GM19397 (cell line): ENCODE data around the gene EIF2S3.
"Not testable (repeated sequence)": the region's sequence is repeated elsewhere in the genome, so short reads cannot be mapped to it uniquely, and the experiment has no call there.

ENCODE experiments used
- ATAC-seq: cut with Tn5 transposase; IDR thresholded peaks from one replicate; pipeline ENCODE4 v1.9.1; 2021; ENCODE audit warnings: mild to moderate bottlenecking, moderate library complexity; ENCODE audit not compliant: unreplicated experiment

Gene EIF2S3

GRCh38 chrX:24054182-24055042 lies at the start of gene EIF2S3:
Gene EIF2S3 (plus strand): TSS chrX:24054956. CDS start chrX:24054969, 13 bp downstream.
- peak; percentile 81 for ATAC-seq

GRCh38 chrX:24005028-24005427 lies 49.7 kb upstream of the EIF2S3 start:
- ATAC-seq: no peak

- ATAC-seq: no peak
Observed at GRCh38 chrX:24005867-24006266, 48.9 kb upstream of the EIF2S3 start.

GRCh38 chrX:24012266-24012665 lies 42.5 kb upstream of the EIF2S3 start:
- no peak for ATAC-seq

- ATAC-seq: peak; percentile 65
Observed at GRCh38 chrX:24014388-24015018, 40.3 kb upstream of the EIF2S3 start.

GRCh38 chrX:24017674-24018073 lies 37.1 kb upstream of the EIF2S3 start:
- no peak for ATAC-seq

GRCh38 chrX:24018809-24019208 lies 35.9 kb upstream of the EIF2S3 start:
- no peak for ATAC-seq

- ATAC-seq: no peak
Observed at GRCh38 chrX:24019448-24019847, 35.3 kb upstream of the EIF2S3 start.

GRCh38 chrX:24020306-24020876 lies 34.4 kb upstream of the EIF2S3 start:
- ATAC-seq: no peak

- ATAC-seq: no peak
Observed at GRCh38 chrX:24023544-24023943, 31.2 kb upstream of the EIF2S3 start.

- no peak for ATAC-seq
Observed at GRCh38 chrX:24023972-24024669, 30.6 kb upstream of the EIF2S3 start.

GRCh38 chrX:24024819-24025740 lies 29.7 kb upstream of the EIF2S3 start:
- peak; percentile 89 for ATAC-seq

GRCh38 chrX:24025741-24026403 lies 28.9 kb upstream of the EIF2S3 start:
- ATAC-seq: peak; percentile 34

- ATAC-seq: no peak
Observed at GRCh38 chrX:24026432-24026831, 28.3 kb upstream of the EIF2S3 start.

GRCh38 chrX:24027086-24027485 lies 27.7 kb upstream of the EIF2S3 start, which contains the start of gene KLHL15:
Gene KLHL15 (minus strand): TSS chrX:24027186. CDS start chrX:24006693, 20,493 bp downstream.
- ATAC-seq: no peak

- no peak for ATAC-seq
Observed at GRCh38 chrX:24027985-24028384, 26.8 kb upstream of the EIF2S3 start.

- ATAC-seq: no peak
Observed at GRCh38 chrX:24030597-24030996, 24.2 kb upstream of the EIF2S3 start.

- no peak for ATAC-seq
Observed at GRCh38 chrX:24034485-24034884, 20.3 kb upstream of the EIF2S3 start.

- no peak for ATAC-seq
Observed at GRCh38 chrX:24037729-24038128, 17.0 kb upstream of the EIF2S3 start.

GRCh38 chrX:24046060-24046459 lies 8.7 kb upstream of the EIF2S3 start:
- ATAC-seq: not testable (repeated sequence)
